ENCODE results near the gene MORN5. TPM values are rescaled to one million over a fixed set of nuclear protein-coding genes. Genes with fewer than 3 reads are reported as not detected.

MORN5 gene
- total RNA-seq, 2 experiments from 2014 or later, result not detected

- H3K9me3 Mint-ChIP-seq, result no peaks in the 10 kb centered on the region
- CTCF ChIA-PET, result interaction anchor here (0.5 to 5.1 kb wide), 5 partner anchors 10 to 118 kb away, joined by 3 to 29 read pairs (median 3); no protein-coding TSS in a partner anchor
- H3K27me3 Mint-ChIP-seq (ENCODE audit: low read depth), result peaks cover 2% of the 10 kb centered on the region
- H3K27ac Mint-ChIP-seq, result no peak overlapping the region
- DNase-seq, result no peak
- no peaks in the 10 kb centered on the region for H3K4me1 Mint-ChIP-seq (ENCODE audit: low read depth)
- intact Hi-C loops (cut with micrococcal nuclease), result no loop called here
- no peaks in the 10 kb centered on the region for H3K36me3 Mint-ChIP-seq (ENCODE audit: low read depth)
- no peak overlapping the region for H3K4me3 Mint-ChIP-seq
These were observed 24.7 kb upstream of the MORN5 start for GRCh38 chr9:122134822-122135528.

- CTCF ChIA-PET, result interaction anchor here (0.5 to 5.1 kb wide), 4 partner anchors 10 to 118 kb away, joined by 3 to 29 read pairs (median 4); no protein-coding TSS in a partner anchor
These were observed 24.2 kb upstream of the MORN5 start for GRCh38 chr9:122135529-122135859.

DNA sequence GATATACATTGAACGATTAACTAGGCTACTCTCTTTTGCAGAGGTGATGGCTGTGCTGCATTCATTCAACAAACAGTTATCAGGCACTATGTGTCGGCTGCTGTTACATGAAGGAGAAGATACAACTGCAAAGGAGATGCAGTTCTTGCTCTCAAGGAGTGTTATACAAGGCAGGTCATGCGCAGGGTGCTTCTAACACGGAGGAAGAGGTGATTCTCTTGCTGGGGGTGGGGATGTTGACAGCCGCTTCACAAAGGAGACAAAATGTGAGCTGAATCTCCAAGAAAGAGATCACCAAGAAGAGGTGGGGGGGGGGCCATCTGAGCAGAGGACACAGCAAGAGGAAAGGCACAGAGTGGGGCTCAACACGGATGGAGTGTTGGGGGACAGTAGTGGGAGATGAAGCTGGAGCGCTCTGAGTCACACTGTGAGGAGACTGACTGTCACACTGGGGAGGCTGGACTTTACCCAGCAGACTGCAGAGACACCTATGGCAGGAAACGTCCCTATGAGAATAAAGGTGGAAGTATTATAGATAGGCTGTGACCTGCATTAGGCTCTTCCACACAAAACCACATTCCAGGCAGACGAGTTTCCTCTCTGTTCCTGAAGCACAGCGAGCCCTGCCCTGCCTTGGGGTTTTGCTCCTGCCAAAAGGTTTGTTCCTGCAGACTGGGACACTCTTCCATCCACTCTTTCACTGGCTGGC, 21.0 kb upstream of the MORN5 start:
- CTCF ChIA-PET, result interaction anchor here (0.6 to 1.4 kb wide), 3 partner anchors 11 to 21 kb away, joined by 3 to 4 read pairs (median 3); partner anchors contain the start of genes MORN5 and NDUFA8
- intact Hi-C loops (cut with micrococcal nuclease), result no loop called here
- DNase-seq, result no peak
- Mint-ChIP-seq H3K9me3 (no peaks in the 10 kb centered on the region), H3K4me3 (no peak overlapping the region), H3K36me3 (ENCODE audit: low read depth) (peaks cover 1% of the 10 kb centered on the region), H3K27me3 (ENCODE audit: low read depth) (no peaks in the 10 kb centered on the region), H3K4me1 (ENCODE audit: low read depth) (no peaks in the 10 kb centered on the region), H3K27ac (no peak overlapping the region)

More at GRCh38 chr9:122135529-122135859, 24.2 kb upstream of the MORN5 start:
- Mint-ChIP-seq H3K27me3 (ENCODE audit: low read depth) (peaks cover 2% of the 10 kb centered on the region), H3K9me3 (no peaks in the 10 kb centered on the region), H3K27ac (no peak overlapping the region), H3K36me3 (ENCODE audit: low read depth) (no peaks in the 10 kb centered on the region), H3K4me1 (ENCODE audit: low read depth) (no peaks in the 10 kb centered on the region), H3K4me3 (no peak overlapping the region)
- no peak for DNase-seq
- intact Hi-C loops (cut with micrococcal nuclease), result no loop called here

GRCh38 chr9:122140368-122141193, 19.1 kb upstream of the MORN5 start:
- H3K4me1 Mint-ChIP-seq (ENCODE audit: low read depth), result no peaks in the 10 kb centered on the region
- peaks cover 13% of the 10 kb centered on the region for H3K36me3 Mint-ChIP-seq (ENCODE audit: low read depth)
- H3K27me3 Mint-ChIP-seq (ENCODE audit: low read depth), result no peaks in the 10 kb centered on the region
- no peak overlapping the region for H3K4me3 Mint-ChIP-seq
- no peak for DNase-seq
- CTCF ChIA-PET, result interaction anchor here (1.2 to 1.4 kb wide), 2 partner anchors 16 to 42 kb away, joined by 3 read pairs; no protein-coding TSS in a partner anchor
- H3K9me3 Mint-ChIP-seq, result no peaks in the 10 kb centered on the region
- intact Hi-C loops (cut with micrococcal nuclease), result no loop called here
- H3K27ac Mint-ChIP-seq, result no peak overlapping the region

- no peak for DNase-seq
- H3K36me3 Mint-ChIP-seq (ENCODE audit: low read depth), result peaks cover 17% of the 10 kb centered on the region
- intact Hi-C loops (cut with micrococcal nuclease), result no loop called here
- H3K9me3 Mint-ChIP-seq, result no peaks in the 10 kb centered on the region
- no peak overlapping the region for H3K4me3 Mint-ChIP-seq
- CTCF ChIA-PET, result no interaction called here
- no peaks in the 10 kb centered on the region for H3K27me3 Mint-ChIP-seq (ENCODE audit: low read depth)
- H3K27ac Mint-ChIP-seq, result no peak overlapping the region
- no peaks in the 10 kb centered on the region for H3K4me1 Mint-ChIP-seq (ENCODE audit: low read depth)
These were observed 18.0 kb upstream of the MORN5 start for GRCh38 chr9:122141671-122142070.

- CTCF ChIA-PET, result interaction anchor here (0.8 to 2.3 kb wide), 2 partner anchors 19 to 47 kb away, joined by 4 to 5 read pairs; no protein-coding TSS in a partner anchor
- no peaks in the 10 kb centered on the region for H3K9me3 Mint-ChIP-seq
- peaks cover 24% of the 10 kb centered on the region for H3K36me3 Mint-ChIP-seq (ENCODE audit: low read depth)
- DNase-seq, result no peak
- no peaks in the 10 kb centered on the region for H3K27me3 Mint-ChIP-seq (ENCODE audit: low read depth)
- H3K4me1 Mint-ChIP-seq (ENCODE audit: low read depth), result no peaks in the 10 kb centered on the region
- intact Hi-C loops (cut with micrococcal nuclease), result no loop called here
- no peak overlapping the region for H3K4me3 Mint-ChIP-seq
- H3K27ac Mint-ChIP-seq, result no peak overlapping the region
These were observed 16.4 kb upstream of the MORN5 start for GRCh38 chr9:122143296-122143695.

DNA sequence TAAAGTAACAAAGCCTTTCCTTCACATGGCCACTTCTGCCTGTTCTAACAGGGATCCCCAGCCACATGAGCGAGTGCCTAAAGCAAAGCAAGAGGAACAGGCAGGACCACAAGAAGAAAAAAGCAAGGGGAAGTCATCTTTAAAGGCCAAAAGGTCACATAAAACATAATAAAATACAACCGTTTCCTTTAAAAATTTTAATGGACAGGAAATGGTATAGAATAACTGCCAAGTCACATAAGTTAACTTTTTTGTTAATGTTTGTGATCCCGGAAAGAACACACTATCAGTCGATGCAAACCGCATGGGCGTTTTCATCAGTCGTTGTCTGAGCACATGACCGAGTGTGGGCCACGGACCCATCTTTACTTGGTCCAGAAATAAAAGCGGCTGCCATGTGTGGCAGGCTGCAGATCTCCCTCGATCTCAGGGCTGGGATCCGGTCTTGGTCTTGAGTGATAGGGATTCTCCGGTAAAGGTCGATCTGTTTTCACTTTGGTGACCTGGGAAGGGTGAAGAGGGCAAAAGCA, 15.8 kb upstream of the MORN5 start:
- no peaks in the 10 kb centered on the region for H3K27me3 Mint-ChIP-seq (ENCODE audit: low read depth)
- H3K4me1 Mint-ChIP-seq (ENCODE audit: low read depth), result no peaks in the 10 kb centered on the region
- no peaks in the 10 kb centered on the region for H3K9me3 Mint-ChIP-seq
- intact Hi-C loops (cut with micrococcal nuclease), result no loop called here
- no peak overlapping the region for H3K27ac Mint-ChIP-seq
- H3K4me3 Mint-ChIP-seq, result no peak overlapping the region
- DNase-seq, result no peak
- CTCF ChIA-PET, result interaction anchor here (1.0 to 2.3 kb wide), 5 partner anchors 8 to 206 kb away, joined by 3 to 12 read pairs (median 4); no protein-coding TSS in a partner anchor
- peaks cover 26% of the 10 kb centered on the region for H3K36me3 Mint-ChIP-seq (ENCODE audit: low read depth)

DNA sequence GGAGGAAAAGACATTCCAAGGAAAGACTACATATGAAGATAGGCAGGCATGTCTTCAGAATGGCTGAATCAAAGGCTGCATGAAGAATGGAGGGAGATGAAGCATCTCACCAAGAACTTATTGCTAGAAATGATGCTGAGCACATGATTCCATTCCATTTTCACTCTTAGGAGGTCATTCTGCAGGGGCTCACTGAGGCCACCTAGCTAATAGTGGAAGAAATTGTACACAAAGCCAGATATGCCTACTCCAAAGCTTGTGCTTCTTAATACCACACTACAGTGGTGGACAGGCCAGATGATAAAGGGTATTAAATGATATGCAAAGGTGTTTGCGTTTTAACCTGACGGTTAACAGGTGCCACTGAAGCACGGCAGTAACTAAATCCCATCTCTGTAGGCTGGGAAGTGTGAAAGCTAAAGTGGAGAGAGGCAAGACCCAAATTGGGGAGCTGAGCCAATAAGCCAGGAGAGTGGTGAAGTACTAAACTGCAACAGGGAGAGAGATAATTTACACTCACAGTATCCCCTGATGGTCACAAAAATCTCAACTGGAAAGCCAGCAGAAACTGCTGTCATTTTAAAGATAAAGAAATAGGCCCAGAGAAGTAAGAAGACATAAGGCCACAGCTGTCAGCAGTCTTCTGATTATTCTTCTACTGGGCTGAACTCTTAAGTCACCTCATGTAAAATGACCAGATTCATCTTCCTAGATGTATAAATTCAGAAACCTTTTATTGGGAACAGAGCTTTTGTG, 14.7 kb upstream of the MORN5 start:
- Mint-ChIP-seq H3K27ac (no peak overlapping the region), H3K36me3 (ENCODE audit: low read depth) (peaks cover 29% of the 10 kb centered on the region), H3K27me3 (ENCODE audit: low read depth) (no peaks in the 10 kb centered on the region), H3K4me3 (no peak overlapping the region), H3K4me1 (ENCODE audit: low read depth) (peaks cover 1% of the 10 kb centered on the region), H3K9me3 (no peaks in the 10 kb centered on the region)
- no peak for DNase-seq
- intact Hi-C loops (cut with micrococcal nuclease), result no loop called here
- CTCF ChIA-PET, result interaction anchor here (1.0 to 2.3 kb wide), 7 partner anchors 9 to 205 kb away, joined by 3 to 12 read pairs (median 4); partner anchors contain the start of genes MORN5 and NDUFA8

DNA sequence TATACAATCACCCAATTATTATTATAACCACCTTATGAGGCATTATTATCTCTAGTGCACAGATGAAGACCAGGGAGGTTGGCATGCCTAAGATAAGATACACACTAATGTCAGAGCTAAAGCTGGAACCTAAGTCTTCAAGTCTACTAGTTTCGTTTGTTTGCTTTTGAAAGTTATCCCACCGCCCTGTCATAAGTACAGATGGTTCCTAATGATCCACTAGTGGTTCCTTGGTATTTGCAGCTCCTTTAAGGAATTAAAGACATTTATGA, 14.2 kb upstream of the MORN5 start:
- intact Hi-C loops (cut with micrococcal nuclease), result no loop called here
- H3K9me3 Mint-ChIP-seq, result no peaks in the 10 kb centered on the region
- CTCF ChIA-PET, result interaction anchor here (1.0 to 2.0 kb wide), 5 partner anchors 10 to 205 kb away, joined by 3 to 12 read pairs (median 4); partner anchors contain the start of genes MORN5 and NDUFA8
- peaks cover 29% of the 10 kb centered on the region for H3K36me3 Mint-ChIP-seq (ENCODE audit: low read depth)
- no peaks in the 10 kb centered on the region for H3K27me3 Mint-ChIP-seq (ENCODE audit: low read depth)
- DNase-seq, result no peak
- no peak overlapping the region for H3K4me3 Mint-ChIP-seq
- no peak overlapping the region for H3K27ac Mint-ChIP-seq
- H3K4me1 Mint-ChIP-seq (ENCODE audit: low read depth), result peaks cover 1% of the 10 kb centered on the region

DNA sequence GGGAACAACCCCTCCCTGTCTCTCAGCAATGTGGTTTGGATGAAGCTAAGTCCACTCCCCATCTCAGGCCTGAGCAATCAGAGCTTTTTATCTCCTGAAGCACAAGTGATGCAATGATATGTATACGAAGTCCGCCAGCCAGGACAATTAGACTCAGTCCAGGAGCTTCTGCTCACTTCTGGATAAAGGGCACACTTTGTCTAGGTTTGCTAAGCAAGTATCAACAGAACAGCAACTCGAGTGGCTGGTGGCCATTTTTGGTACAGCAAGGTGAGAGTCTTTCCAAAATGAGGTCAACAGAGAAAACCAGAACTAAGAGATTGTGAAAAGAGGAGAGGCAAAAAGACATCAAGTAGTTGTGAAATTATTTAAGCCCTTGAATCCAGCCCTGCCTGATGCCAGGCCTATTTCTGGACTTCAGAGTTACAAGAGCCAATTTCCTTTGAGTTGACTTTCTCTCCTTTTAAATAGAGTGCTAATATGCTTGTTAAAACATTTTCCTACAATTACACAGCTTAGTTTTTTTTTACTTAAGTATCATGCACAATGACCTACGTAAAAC, 8.4 kb upstream of the MORN5 start:
- Mint-ChIP-seq H3K36me3 (ENCODE audit: low read depth) (peaks cover 24% of the 10 kb centered on the region), H3K4me1 (ENCODE audit: low read depth) (peaks cover 12% of the 10 kb centered on the region), H3K27ac (no peak overlapping the region), H3K4me3 (no peak overlapping the region), H3K9me3 (no peaks in the 10 kb centered on the region), H3K27me3 (ENCODE audit: low read depth) (no peaks in the 10 kb centered on the region)
- DNase-seq, result no peak
- intact Hi-C loops (cut with micrococcal nuclease), result no loop called here
- CTCF ChIA-PET, result interaction anchor here (0.7 to 1.2 kb wide), 3 partner anchors 17 to 29 kb away, joined by 3 to 8 read pairs (median 3); no protein-coding TSS in a partner anchor

DNA sequence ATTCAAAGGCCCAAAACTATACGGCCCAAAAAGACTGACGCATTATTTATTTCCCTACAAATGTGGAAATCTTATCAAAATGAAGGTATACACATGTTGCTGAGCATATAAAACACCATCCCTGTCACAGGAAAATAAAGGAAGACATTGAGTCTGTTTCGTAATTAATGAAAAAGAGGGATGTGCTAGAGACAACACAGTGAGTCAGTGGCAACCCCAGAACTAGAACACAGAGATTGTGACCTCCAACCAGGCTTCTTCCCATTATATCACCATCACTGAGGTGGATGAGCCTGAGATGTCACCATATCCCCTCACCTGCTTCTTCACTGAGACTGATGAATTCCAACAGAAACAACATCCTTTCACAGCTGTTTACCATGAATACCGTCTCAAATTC, 3.9 kb upstream of the MORN5 start:
- intact Hi-C loops (cut with micrococcal nuclease), result no loop called here
- CTCF ChIA-PET, result interaction anchor here (1.1 to 1.4 kb wide), 2 partner anchors 57 to 655 kb away, joined by 3 to 6 read pairs; no protein-coding TSS in a partner anchor
- H3K9me3 Mint-ChIP-seq, result no peaks in the 10 kb centered on the region
- no peak overlapping the region for H3K27ac Mint-ChIP-seq
- DNase-seq, result no peak
- peaks cover 36% of the 10 kb centered on the region for H3K4me1 Mint-ChIP-seq (ENCODE audit: low read depth)
- H3K36me3 Mint-ChIP-seq (ENCODE audit: low read depth), result peaks cover 14% of the 10 kb centered on the region
- no peak overlapping the region for H3K4me3 Mint-ChIP-seq
- no peaks in the 10 kb centered on the region for H3K27me3 Mint-ChIP-seq (ENCODE audit: low read depth)
